ENCODE results near the gene BAZ1A. TPM values are rescaled to one million over a fixed set of nuclear protein-coding genes. Genes with fewer than 3 reads are reported as not detected.

The BAZ1A gene
- total RNA-seq, 1 donor from 2014 or later: 11.2 TPM

GRCh38 chr14:34797747-34798583, 77.2 kb downstream of the BAZ1A start:
- Histone ChIP-seq H3K4me1 (no peaks in the 10 kb centered on the region), H3K4me3 (no peak overlapping the region), H3K9me3 (no peaks in the 10 kb centered on the region), H3K36me3 (peaks cover 20 to 55% of the 10 kb centered on the region in 2 donors), H3K27ac (no peak overlapping the region), H3K27me3 (no peaks in the 10 kb centered on the region)
- DNase-seq (ENCODE audit: low spot score in 2 of 2): no peak
- intact Hi-C loops (cut with DNase I): no loop called here
- TF ChIP-seq CTCF (IDR thresholded peaks at IDR 0.05): no peak

DNA sequence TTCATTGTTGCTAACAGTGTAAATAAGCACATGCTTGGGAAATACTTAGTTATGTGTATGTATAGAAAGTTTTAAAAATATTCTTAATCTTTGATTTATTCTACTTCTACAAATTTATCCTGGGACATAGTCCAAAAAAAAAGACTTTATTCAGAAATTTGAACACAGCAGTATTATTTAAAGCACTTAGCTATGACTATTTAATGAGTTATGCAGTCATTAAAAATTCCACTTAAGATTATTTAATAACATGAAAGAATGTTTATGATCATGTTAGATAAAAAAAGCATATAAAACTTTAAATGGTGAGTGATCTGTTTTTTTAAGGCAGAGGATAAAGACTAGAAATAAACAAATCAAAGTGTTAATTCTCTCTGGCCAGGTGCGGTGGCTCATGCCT, 78.3 kb downstream of the BAZ1A start:
- Histone ChIP-seq H3K27me3 (no peaks in the 10 kb centered on the region), H3K4me3 (no peak overlapping the region), H3K4me1 (no peaks in the 10 kb centered on the region), H3K27ac (no peak overlapping the region), H3K9me3 (no peaks in the 10 kb centered on the region), H3K36me3 (peaks cover 13 to 52% of the 10 kb centered on the region in 2 donors)
- no peak for TF ChIP-seq CTCF (IDR thresholded peaks at IDR 0.05)
- intact Hi-C loops (cut with DNase I): no loop called here
- no peak for DNase-seq (ENCODE audit: low spot score in 2 of 2)

DNA sequence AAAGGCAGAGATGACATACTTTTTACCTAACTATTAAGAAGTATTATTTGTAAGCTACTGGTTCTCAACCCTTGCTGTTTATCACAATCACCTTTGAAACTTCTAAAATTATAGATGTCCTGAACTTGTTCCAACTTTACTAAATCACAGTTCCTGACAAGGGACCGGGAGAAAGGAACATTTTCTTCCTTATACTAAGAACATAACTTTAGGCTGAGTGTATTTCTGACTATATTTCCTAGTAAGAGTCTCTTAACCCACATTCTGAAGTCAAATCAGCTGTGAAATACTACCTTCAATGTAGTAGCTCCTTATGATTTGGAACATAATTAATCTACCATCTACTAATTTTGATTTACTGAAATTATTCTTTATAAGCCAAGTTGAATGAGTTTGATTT, 80.2 kb downstream of the BAZ1A start:
- no peak for TF ChIP-seq CTCF (IDR thresholded peaks at IDR 0.05)
- Histone ChIP-seq H3K36me3 (peaks cover 11 to 40% of the 10 kb centered on the region in 2 donors), H3K4me1 (no peaks in the 10 kb centered on the region), H3K4me3 (no peak overlapping the region), H3K27me3 (no peaks in the 10 kb centered on the region), H3K27ac (peak overlapping the region; percentile 26 to 36), H3K9me3 (no peaks in the 10 kb centered on the region)
- no peak for DNase-seq (ENCODE audit: low spot score in 2 of 2)
- intact Hi-C loops (cut with DNase I): no loop called here

DNA sequence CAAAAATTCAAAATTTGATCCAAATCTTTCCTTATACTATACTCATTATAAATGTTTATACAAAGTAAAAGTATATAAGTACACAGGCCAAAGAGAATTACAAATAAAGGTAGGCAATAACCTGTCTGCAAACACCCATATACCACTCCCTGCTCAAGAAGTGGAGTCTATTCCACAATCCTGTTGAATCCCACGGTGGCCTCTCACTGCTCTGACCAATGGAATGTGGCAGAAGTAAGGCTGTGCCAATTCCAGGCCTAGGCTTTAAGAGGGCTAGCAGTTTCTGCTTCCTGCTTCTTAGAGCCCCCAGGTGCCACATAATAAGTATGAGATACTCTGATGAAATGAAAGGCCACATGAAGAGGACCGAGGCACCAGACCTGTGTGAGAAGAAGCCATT, 80.9 kb downstream of the BAZ1A start:
- intact Hi-C loops (cut with DNase I): no loop called here
- Histone ChIP-seq H3K4me3 (no peak overlapping the region), H3K9me3 (no peaks in the 10 kb centered on the region), H3K27ac (peak overlapping the region in 1 of 2 donors; percentile 26), H3K27me3 (no peaks in the 10 kb centered on the region), H3K4me1 (no peaks in the 10 kb centered on the region), H3K36me3 (peaks cover 4 to 33% of the 10 kb centered on the region in 2 donors)
- TF ChIP-seq CTCF (IDR thresholded peaks at IDR 0.05): no peak
- DNase-seq (ENCODE audit: low spot score in 2 of 2): no peak

DNA sequence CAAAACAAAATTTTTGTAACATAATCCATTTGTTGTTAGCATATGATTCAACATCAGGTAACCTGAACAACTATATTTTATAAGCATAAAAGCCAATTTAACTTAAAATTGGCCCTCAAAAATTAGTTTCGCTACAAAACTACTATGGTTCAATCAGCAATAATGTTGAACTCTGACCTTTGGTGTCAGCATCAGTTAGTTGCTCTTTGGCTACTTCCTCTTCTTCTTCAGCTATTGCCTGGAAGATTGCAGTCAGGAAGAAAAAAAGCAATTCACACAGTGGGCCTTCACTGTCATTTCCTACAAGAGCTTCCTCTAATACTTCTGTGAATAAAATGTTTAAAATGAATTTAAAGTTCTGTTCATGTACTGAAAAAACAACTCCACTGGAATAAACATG, 82.6 kb downstream of the BAZ1A start:
- H3K27me3 ChIP-seq: no peaks in the 10 kb centered on the region
- peaks cover 4 to 16% of the 10 kb centered on the region in 2 donors for H3K36me3 ChIP-seq
- no peak overlapping the region for H3K4me3 ChIP-seq
- H3K4me1 ChIP-seq: no peaks in the 10 kb centered on the region
- DNase-seq (ENCODE audit: low spot score in 2 of 2): no peak
- no peak for TF ChIP-seq CTCF (IDR thresholded peaks at IDR 0.05)
- no peaks in the 10 kb centered on the region for H3K9me3 ChIP-seq
- no peak overlapping the region for H3K27ac ChIP-seq
- intact Hi-C loops (cut with DNase I): no loop called here
